PFSK-1 (cell line): ENCODE data around the gene NUP62.

ENCODE experiments used
- FOXP2 ChIP-seq: optimal IDR thresholded peaks from 2 replicates; pipeline ENCODE3; 2011; ENCODE audit warnings: borderline replicate concordance, control low read depth, inconsistent platforms; ENCODE audit not compliant: insufficient read depth; ENCODE audit errors: extremely low read length, extremely low read depth
- POLR2AphosphoS5 ChIP-seq: IDR thresholded peaks from 2 replicates; pipeline ENCODE4 v1.6.1; 2012; ENCODE audit warnings: low read depth, mild to moderate bottlenecking, control low read depth, low read length, moderate library complexity
- SIN3A ChIP-seq: IDR thresholded peaks from 2 replicates; pipeline ENCODE4 v1.6.1; 2012; ENCODE audit warnings: mild to moderate bottlenecking, low read length, moderate library complexity, borderline replicate concordance; ENCODE audit not compliant: insufficient read depth
- TAF1 ChIP-seq: IDR thresholded peaks from 2 replicates; pipeline ENCODE4 v1.6.1; 2012; ENCODE audit warnings: low read length, control low read depth, borderline replicate concordance; ENCODE audit not compliant: insufficient read depth
- TF ChIP-seq, protein P1 (sequence below), 2 experiments: IDR thresholded peaks; 2 replicates each; pipeline versions ENCODE4 v1.6.1 to v1.8.0; 2011 to 2012; ENCODE audit warnings: low read depth in 2 of 2, low read length in 2 of 2, control low read depth in 1 of 2, inconsistent platforms in 1 of 2, mild to moderate bottlenecking in 1 of 2, moderate library complexity in 1 of 2; ENCODE audit not compliant: insufficient read depth in 1 of 2

Gene NUP62

DNA sequence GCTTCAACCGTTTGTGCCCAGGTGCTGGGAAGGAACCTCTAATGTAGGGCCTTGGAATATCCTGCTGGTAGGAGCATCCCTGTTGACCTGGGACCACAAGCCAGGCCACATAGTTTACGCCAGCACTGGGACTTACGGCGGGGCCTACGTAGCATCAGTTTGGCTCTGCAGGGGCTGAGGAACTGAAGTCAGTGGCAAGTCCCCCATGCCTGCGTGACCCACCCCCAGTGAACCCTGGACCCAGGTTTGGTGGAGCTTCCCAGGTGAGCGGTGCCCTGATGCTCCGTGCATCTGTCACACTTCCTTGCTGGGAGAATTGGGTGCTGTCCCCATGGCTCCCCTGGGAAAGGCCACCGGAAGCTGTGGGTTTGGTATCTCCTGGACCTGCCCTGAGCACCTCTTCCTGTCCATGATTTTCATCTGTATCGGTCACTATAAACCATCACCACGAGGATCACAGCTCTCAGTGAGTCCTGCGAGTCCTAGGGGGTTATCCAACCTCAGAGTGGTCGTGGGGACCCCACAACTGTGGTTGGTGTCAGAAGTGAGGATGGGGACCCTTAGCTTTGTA is 21.7 kb upstream of the NUP62 start:
- no peak for TF ChIP-seq TAF1
- TF ChIP-seq FOXP2, result no peak
- no peak for TF ChIP-seq SIN3A
- TF ChIP-seq, protein P1, sequence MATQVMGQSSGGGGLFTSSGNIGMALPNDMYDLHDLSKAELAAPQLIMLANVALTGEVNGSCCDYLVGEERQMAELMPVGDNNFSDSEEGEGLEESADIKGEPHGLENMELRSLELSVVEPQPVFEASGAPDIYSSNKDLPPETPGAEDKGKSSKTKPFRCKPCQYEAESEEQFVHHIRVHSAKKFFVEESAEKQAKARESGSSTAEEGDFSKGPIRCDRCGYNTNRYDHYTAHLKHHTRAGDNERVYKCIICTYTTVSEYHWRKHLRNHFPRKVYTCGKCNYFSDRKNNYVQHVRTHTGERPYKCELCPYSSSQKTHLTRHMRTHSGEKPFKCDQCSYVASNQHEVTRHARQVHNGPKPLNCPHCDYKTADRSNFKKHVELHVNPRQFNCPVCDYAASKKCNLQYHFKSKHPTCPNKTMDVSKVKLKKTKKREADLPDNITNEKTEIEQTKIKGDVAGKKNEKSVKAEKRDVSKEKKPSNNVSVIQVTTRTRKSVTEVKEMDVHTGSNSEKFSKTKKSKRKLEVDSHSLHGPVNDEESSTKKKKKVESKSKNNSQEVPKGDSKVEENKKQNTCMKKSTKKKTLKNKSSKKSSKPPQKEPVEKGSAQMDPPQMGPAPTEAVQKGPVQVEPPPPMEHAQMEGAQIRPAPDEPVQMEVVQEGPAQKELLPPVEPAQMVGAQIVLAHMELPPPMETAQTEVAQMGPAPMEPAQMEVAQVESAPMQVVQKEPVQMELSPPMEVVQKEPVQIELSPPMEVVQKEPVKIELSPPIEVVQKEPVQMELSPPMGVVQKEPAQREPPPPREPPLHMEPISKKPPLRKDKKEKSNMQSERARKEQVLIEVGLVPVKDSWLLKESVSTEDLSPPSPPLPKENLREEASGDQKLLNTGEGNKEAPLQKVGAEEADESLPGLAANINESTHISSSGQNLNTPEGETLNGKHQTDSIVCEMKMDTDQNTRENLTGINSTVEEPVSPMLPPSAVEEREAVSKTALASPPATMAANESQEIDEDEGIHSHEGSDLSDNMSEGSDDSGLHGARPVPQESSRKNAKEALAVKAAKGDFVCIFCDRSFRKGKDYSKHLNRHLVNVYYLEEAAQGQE (IDR thresholded peaks at IDR 0.05; ENCODE audit: insufficient read depth in 1 of 2, low read depth in 2 of 2, low read length in 2 of 2), result no peak
- no peak for TF ChIP-seq POLR2AphosphoS5

DNA sequence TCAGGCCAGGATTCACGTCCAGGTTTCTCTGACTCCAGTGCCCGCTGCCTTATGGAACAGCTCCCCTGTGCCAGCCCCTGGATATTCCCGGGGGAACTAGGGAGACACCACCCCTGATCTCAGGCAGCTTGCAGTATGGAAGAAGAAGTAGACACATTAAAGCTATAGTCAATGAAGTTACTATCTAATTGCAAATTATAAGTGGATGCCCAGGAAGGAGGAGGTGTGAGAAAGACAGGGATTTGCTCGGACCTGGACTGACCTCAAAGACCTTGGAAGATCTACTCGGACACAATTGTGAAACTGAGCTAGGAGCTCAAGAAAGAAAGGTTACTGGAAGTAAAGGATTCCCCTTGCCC is 21.3 kb upstream of the NUP62 start:
- TF ChIP-seq SIN3A, result no peak
- no peak for TF ChIP-seq POLR2AphosphoS5
- TF ChIP-seq, protein P1 (IDR thresholded peaks at IDR 0.05; ENCODE audit: insufficient read depth in 1 of 2, low read depth in 2 of 2, low read length in 2 of 2), result no peak
- TF ChIP-seq FOXP2, result no peak
- no peak for TF ChIP-seq TAF1

DNA sequence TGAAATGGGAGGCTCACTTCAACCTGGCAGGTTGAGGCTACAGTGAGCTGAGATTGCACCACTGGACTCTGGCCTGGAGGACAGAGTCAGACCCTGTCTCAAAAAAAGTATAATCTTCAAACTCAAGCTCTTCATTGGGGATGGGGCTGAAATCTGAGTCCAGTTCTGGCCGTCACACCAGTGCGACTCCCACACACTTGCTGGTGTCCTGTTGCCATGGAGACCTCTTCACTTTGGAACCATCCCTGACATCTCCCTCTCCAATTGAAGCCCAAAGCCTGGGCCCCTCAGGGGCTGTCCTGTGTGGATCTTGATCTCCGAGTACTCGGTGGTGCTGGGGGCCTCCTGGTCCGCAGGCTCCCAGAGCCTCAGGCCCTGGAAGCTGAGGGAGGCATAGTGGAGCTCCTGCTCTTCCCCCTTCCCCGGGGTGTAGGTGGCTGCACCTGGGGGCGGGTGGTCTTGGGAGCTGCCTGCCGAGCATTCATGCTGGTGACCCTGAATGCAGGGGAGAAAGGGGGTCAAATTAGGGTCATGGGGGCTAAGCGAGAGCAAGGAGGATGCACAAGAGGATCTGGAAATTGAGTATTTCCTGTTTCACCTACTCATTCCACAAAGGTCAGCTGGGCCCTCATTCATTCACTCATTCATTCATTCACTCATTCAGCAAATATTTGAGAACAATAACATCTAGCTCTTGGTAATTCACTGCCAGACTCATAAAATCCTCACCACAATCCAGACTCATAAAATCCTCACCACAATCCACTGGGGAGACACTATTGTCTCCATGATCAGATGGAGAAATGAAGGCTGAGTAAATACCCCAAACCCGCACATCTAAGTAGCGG is 20.7 kb upstream of the NUP62 start:
- TF ChIP-seq, protein P1 (IDR thresholded peaks at IDR 0.05; ENCODE audit: insufficient read depth in 1 of 2, low read depth in 2 of 2, low read length in 2 of 2), result no peak
- TF ChIP-seq TAF1, result no peak
- no peak for TF ChIP-seq FOXP2
- TF ChIP-seq POLR2AphosphoS5, result no peak
- TF ChIP-seq SIN3A, result no peak

DNA sequence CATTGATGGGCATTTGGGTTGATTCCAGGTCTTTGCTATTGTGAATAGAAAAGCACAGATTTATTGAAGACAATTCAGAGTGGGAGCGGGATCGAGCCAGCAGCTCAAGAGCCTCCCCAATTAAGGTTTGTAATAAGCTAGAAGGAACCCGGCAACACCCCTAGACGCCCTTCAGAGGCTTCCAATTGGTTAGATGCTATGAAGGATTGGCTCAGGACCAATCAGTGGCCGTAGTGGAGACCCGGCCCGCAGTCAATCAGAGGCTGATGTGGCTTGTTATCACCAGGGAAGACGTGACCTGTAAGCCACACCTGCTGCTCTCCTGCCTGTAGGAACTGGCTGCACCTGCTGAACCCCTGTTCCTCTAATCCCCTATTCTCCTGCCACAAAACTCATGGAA is 17.1 kb upstream of the NUP62 start:
- TF ChIP-seq FOXP2 (no peak), POLR2AphosphoS5 (no peak), TAF1 (no peak), SIN3A (no peak)
- TF ChIP-seq, protein P1 (IDR thresholded peaks at IDR 0.05; ENCODE audit: insufficient read depth in 1 of 2, low read depth in 2 of 2, low read length in 2 of 2), result no peak

DNA sequence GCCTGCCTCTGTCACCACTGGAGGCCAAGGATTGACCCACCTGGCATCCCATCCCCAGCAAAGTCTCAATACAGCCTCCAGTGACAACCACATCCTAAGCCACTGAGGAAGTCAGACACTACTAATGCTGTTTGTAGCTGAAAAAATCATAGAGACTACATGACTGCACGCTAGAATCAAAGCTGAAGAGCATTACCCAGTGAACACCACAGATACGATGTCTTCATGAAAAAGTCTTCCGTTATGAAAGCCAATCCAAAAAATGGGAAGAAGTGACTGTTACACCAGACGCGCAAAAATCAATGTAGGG is 11.1 kb upstream of the NUP62 start:
- TF ChIP-seq FOXP2 (no peak), POLR2AphosphoS5 (no peak), SIN3A (no peak), TAF1 (no peak)
- TF ChIP-seq, protein P1 (IDR thresholded peaks at IDR 0.05; ENCODE audit: insufficient read depth in 1 of 2, low read depth in 2 of 2, low read length in 2 of 2), result no peak
